HCT116 (cell line): Measurements from ENCODE around the gene TRMT10B. TPM values are rescaled to one million over a fixed set of nuclear protein-coding genes. Genes with fewer than 3 reads are reported as not detected.

Experiments
- ATAC-seq: fragments of 200-7000 bp; cut with Tn5 transposase; 2 replicates; pipeline ENCODE4 v1.9.1; 2020; ENCODE audit warnings: mild to moderate bottlenecking, moderate library complexity
- BruUV-seq: library from RNA; stranded (reverse); fragments of 400-500 nt; replicated peaks from 2 replicates; lab custom pipeline; 2021; lab: Mats Ljungman, UMichigan
- CTCF ChIA-PET: fragments of 300-600 bp; sonication (Branson Sonifier 250); formaldehyde crosslinking; loops from one replicate; lab custom pipeline; 2021; ENCODE audit warnings: antibody characterized with exemption; lab: Charles Lee
- POLR2A ChIA-PET: fragments of 300-600, 350-600 bp; sonication (Branson Sonifier 250); formaldehyde crosslinking; loops from one replicate; lab custom pipeline; 2021; ENCODE audit warnings: antibody characterized with exemption; lab: Charles Lee
- RAD21 ChIA-PET, 2 experiments: fragments of 300-600 bp; sonication (Branson Sonifier 250); formaldehyde crosslinking; loops; one replicate each; lab custom pipeline; 2023; ENCODE audit warnings: low total read pairs in 2 of 2; ENCODE audit not compliant: uncharacterized antibody in 2 of 2, unreplicated experiment in 2 of 2, low non-redundant PET in 1 of 2; lab: Charles Lee
- DNase-seq: peaks from one replicate; pipeline ENCODE4 v3.0.0-alpha.2; 2010; ENCODE audit warnings: low read depth, low spot score
- H2AFZ ChIP-seq: fragments of 200-600 bp; shearing (Covaris generic), sonication (generic); 2 replicates; pipeline ENCODE4 v1.6.1; 2017; ENCODE audit warnings: low read depth, mixed run types, mixed read lengths, antibody characterized with exemption, low read length; ENCODE audit not compliant: poor library complexity, severe bottlenecking
- H3K27ac ChIP-seq: 2 replicates; pipeline ENCODE4 v1.5.1; 2012; ENCODE audit warnings: low read depth, low read length
- H3K27me3 ChIP-seq: fragments of 200-600 bp; sonication (generic); 2 replicates; pipeline ENCODE4 v1.6.1; 2016; ENCODE audit warnings: mixed run types, low read length, mixed read lengths; ENCODE audit not compliant: insufficient read depth
- H3K36me3 ChIP-seq, 2 experiments: fragments of 200-500 bp in 1 of 2; fragments of 200-600 bp in 1 of 2; sonication (Bioruptor generic) in 1 of 2; sonication (generic) in 1 of 2; 2 replicates each; pipeline versions ENCODE4 v1.5.1 to v1.6.1; 2014 to 2016; ENCODE audit warnings: low read length in 2 of 2, inconsistent platforms in 1 of 2, mixed read lengths in 1 of 2, mixed run types in 1 of 2; ENCODE audit not compliant: insufficient read depth in 2 of 2, control insufficient read depth in 1 of 2
- H3K4me1 ChIP-seq, 2 experiments: fragments of 200-600 bp in 1 of 2; sonication (generic) in 1 of 2; 2 replicates each; pipeline versions ENCODE4 v1.5.1 to v1.6.1; 2012 to 2017; ENCODE audit warnings: low read length in 2 of 2, inconsistent platforms in 1 of 2, mild to moderate bottlenecking in 1 of 2, mixed read lengths in 1 of 2, mixed run types in 1 of 2, moderate library complexity in 1 of 2; ENCODE audit not compliant: insufficient read depth in 2 of 2, control insufficient read depth in 1 of 2
- H3K4me2 ChIP-seq: fragments of 200-600 bp; sonication (generic); 2 replicates; pipeline ENCODE4 v1.6.1; 2017; ENCODE audit warnings: mixed run types, low read length, mixed read lengths
- H3K4me3 ChIP-seq, 2 experiments: fragments of 200-600 bp in 1 of 2; sonication (generic) in 1 of 2; replicated peaks in 1 of 2; 2 replicates each; pipeline ENCODE4 v1.5.1; 2011 to 2016; ENCODE audit warnings: low read length in 2 of 2, control low read depth in 1 of 2, low read depth in 1 of 2, mild to moderate bottlenecking in 1 of 2, mixed read lengths in 1 of 2, mixed run types in 1 of 2
- H3K79me2 ChIP-seq: fragments of 200-600 bp; sonication (generic); 2 replicates; pipeline ENCODE4 v1.6.1; 2017; ENCODE audit warnings: mild to moderate bottlenecking, mixed run types, low read length, moderate library complexity, mixed read lengths; ENCODE audit not compliant: insufficient read depth
- H3K9ac ChIP-seq: fragments of 200-600 bp; sonication (generic); 2 replicates; pipeline ENCODE4 v1.6.1; 2016; ENCODE audit warnings: low read length, mixed read lengths
- H3K9me2 ChIP-seq: fragments of 200-600 bp; sonication (generic), shearing (Covaris generic); 2 replicates; pipeline ENCODE4 v1.6.1; 2017; ENCODE audit warnings: mixed run types, mild to moderate bottlenecking, moderate library complexity; ENCODE audit not compliant: insufficient read depth
- H3K9me3 ChIP-seq, 2 experiments: fragments of 200-500 bp in 1 of 2; fragments of 200-600 bp in 1 of 2; sonication (Bioruptor generic) in 1 of 2; sonication (generic) in 1 of 2; 2 replicates each; pipeline ENCODE4 v1.6.1; 2014 to 2017; ENCODE audit warnings: low read length in 2 of 2, mixed read lengths in 2 of 2, inconsistent platforms in 1 of 2, low read depth in 1 of 2, mild to moderate bottlenecking in 1 of 2, mixed run types in 1 of 2, moderate library complexity in 1 of 2; ENCODE audit not compliant: control insufficient read depth in 1 of 2, insufficient read depth in 1 of 2
- H4K20me1 ChIP-seq: fragments of 200-600 bp; sonication (generic), shearing (Covaris generic); 2 replicates; pipeline ENCODE4 v1.6.1; 2017; ENCODE audit warnings: mixed run types, mild to moderate bottlenecking, moderate library complexity; ENCODE audit not compliant: insufficient read depth
- CBX3 ChIP-seq: IDR thresholded peaks from 2 replicates; pipeline ENCODE4 v1.6.1; 2012; ENCODE audit warnings: low read depth
- EGR1 ChIP-seq: IDR thresholded peaks from 2 replicates; pipeline ENCODE4 v1.6.1; 2012; ENCODE audit warnings: low read depth
- ELF1 ChIP-seq: IDR thresholded peaks from 2 replicates; pipeline ENCODE4 v1.6.1; 2012; ENCODE audit warnings: low read depth, borderline replicate concordance
- EZH2 ChIP-seq: fragments of 200-600 bp; sonication (generic); IDR thresholded peaks from 2 replicates; pipeline ENCODE4 v1.6.1; 2017; ENCODE audit warnings: antibody characterized with exemption, mixed run types
- FOSL1 ChIP-seq: IDR thresholded peaks from 2 replicates; pipeline ENCODE4 v1.6.1; 2012; ENCODE audit warnings: low read depth
- JUND ChIP-seq: IDR thresholded peaks from 2 replicates; pipeline ENCODE4 v1.6.1; 2012
- MAX ChIP-seq: IDR thresholded peaks from 2 replicates; pipeline ENCODE4 v1.6.1; 2012
- SP1 ChIP-seq: IDR thresholded peaks from 2 replicates; pipeline ENCODE4 v1.6.1; 2012; ENCODE audit warnings: low read depth
- TCF7L2 ChIP-seq: IDR thresholded peaks from 2 replicates; pipeline ENCODE4 v1.7.0; 2011; ENCODE audit warnings: borderline replicate concordance, inconsistent platforms; ENCODE audit not compliant: insufficient read depth, insufficient read length; ENCODE audit errors: extremely low read depth
- ZBTB33 ChIP-seq: IDR thresholded peaks from 2 replicates; pipeline ENCODE4 v1.6.1; 2011; ENCODE audit warnings: mild to moderate bottlenecking, low read length, moderate library complexity; ENCODE audit not compliant: insufficient replicate concordance; ENCODE audit errors: extremely low read depth
- intact Hi-C: fragments of 100-400 bp; cut with micrococcal nuclease; formaldehyde crosslinking; loops from 2 replicates; pipeline ENCODE4 v1.10.0; 2022
- total RNA-seq: library from RNA; stranded (reverse); gene quantifications from one replicate; pipeline ENCODE4 v1.2.1, GENCODE V29; 2021; ENCODE audit not compliant: unreplicated experiment
- TF ChIP-seq, protein P1 (sequence below): IDR thresholded peaks from 2 replicates; pipeline ENCODE4 v1.6.1; 2012
- TF ChIP-seq, protein P2 (sequence below), 3 experiments: fragments of 200-600 bp in 1 of 3; sonication (generic) in 1 of 3; IDR thresholded peaks in 2 of 3; conservative IDR thresholded peaks in 1 of 3; 2 replicates each; pipeline ENCODE4 v1.5.1; 2012 to 2017; ENCODE audit warnings: low read depth in 2 of 3, low read length in 2 of 3, antibody characterized with exemption in 1 of 3, borderline replicate concordance in 1 of 3, control low read depth in 1 of 3, mild to moderate bottlenecking in 1 of 3, mixed read lengths in 1 of 3, mixed run types in 1 of 3, moderate library complexity in 1 of 3; ENCODE audit not compliant: insufficient read depth in 1 of 3

TRMT10B gene
- total RNA-seq, 1 experiment from 2014 or later, result 5.5 TPM

DNA sequence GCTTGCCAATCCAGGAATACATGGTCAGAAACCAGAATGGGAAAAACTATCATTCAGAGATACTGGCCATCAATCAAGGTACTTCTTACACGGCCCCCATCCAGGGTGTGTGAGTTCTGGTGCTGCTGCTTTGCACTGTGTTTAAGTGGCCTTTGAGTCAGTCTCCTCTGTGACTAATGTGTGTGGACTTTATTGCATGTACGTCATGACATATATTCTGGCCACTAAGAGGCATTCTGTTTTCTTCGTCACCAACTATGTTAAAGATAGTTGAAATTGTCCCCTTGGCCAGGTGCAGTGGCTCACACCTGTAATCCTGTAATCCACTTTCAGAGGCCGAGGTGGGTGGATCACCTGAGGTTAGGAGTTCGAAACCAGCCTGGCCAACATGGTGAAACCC, 22.7 kb downstream of the TRMT10B start:
- H3K36me3 ChIP-seq, result peaks cover 35 to 45% of the 10 kb centered on the region in 2 experiments
- RAD21 ChIA-PET, result no interaction called here
- intact Hi-C loops, result no loop called here
- no peak overlapping the region for H3K9ac ChIP-seq
- no peaks in the 10 kb centered on the region for H3K9me2 ChIP-seq
- H3K4me3 ChIP-seq, result no peak overlapping the region
- H3K79me2 ChIP-seq, result peaks cover 27% of the 10 kb centered on the region
- H3K27ac ChIP-seq, result no peak overlapping the region
- no peaks in the 10 kb centered on the region for H3K9me3 ChIP-seq
- ATAC-seq (no peak), DNase-seq (no peak)
- no peaks in the 10 kb centered on the region for H3K4me1 ChIP-seq
- no peak overlapping the region for H2AFZ ChIP-seq
- H3K4me2 ChIP-seq, result no peak overlapping the region
- CTCF ChIA-PET, result no interaction called here
- BruUV-seq, result no TSS peak
- POLR2A ChIA-PET, result interaction anchor here (0.7 kb wide), 1 partner anchor 582 kb away, joined by 6 read pairs; no protein-coding TSS in a partner anchor
- TF ChIP-seq CBX3 (no peak), EZH2 (no peak), EGR1 (no peak), FOSL1 (no peak), ELF1 (no peak), SP1 (no peak), JUND (no peak)
- TF ChIP-seq, protein P1, sequence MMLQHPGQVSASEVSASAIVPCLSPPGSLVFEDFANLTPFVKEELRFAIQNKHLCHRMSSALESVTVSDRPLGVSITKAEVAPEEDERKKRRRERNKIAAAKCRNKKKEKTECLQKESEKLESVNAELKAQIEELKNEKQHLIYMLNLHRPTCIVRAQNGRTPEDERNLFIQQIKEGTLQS, result no peak
- TF ChIP-seq, protein P2, sequence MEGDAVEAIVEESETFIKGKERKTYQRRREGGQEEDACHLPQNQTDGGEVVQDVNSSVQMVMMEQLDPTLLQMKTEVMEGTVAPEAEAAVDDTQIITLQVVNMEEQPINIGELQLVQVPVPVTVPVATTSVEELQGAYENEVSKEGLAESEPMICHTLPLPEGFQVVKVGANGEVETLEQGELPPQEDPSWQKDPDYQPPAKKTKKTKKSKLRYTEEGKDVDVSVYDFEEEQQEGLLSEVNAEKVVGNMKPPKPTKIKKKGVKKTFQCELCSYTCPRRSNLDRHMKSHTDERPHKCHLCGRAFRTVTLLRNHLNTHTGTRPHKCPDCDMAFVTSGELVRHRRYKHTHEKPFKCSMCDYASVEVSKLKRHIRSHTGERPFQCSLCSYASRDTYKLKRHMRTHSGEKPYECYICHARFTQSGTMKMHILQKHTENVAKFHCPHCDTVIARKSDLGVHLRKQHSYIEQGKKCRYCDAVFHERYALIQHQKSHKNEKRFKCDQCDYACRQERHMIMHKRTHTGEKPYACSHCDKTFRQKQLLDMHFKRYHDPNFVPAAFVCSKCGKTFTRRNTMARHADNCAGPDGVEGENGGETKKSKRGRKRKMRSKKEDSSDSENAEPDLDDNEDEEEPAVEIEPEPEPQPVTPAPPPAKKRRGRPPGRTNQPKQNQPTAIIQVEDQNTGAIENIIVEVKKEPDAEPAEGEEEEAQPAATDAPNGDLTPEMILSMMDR (IDR thresholded peaks at IDR 0.05 in 2 of 3, conservative IDR thresholded peaks at IDR 0.05 in 1 of 3; ENCODE audit: borderline replicate concordance in 1 of 3, insufficient read depth in 1 of 3, low read depth in 2 of 3, low read length in 2 of 3), result no peak
- H4K20me1 ChIP-seq, result peaks cover 5% of the 10 kb centered on the region; the same call in 1 of the 2 replicates
- H3K27me3 ChIP-seq, result no peaks in the 10 kb centered on the region

DNA sequence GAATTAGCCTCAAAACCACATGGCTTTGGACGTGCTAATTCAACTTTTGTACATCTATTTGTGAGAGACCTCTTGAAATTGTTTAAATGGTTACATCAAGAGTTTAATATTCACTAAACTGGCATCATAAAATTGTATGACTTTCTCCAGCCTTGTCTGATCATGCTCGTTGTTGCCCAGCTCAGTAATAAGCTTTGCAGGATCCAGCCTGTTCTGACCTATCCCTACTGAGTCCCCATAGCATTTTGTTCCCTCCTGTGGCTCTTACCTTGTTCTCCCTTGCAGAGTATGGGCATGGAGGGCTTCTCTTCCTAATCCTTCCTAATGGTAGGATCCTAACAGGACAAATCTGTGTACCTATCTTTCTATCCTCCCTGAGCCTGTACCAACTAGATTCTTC, 24.9 kb downstream of the TRMT10B start:
- no peak for ATAC-seq
- BruUV-seq, result no TSS peak
- no peak for DNase-seq
- ChIA-PET RAD21 (no interaction called here), CTCF (no interaction called here), POLR2A (no interaction called here)
- peaks cover 0 to under 1% of the 10 kb centered on the region in 2 experiments; a peak in 3 of 4 replicates for H3K4me1 ChIP-seq
- peaks cover 49% of the 10 kb centered on the region for H3K79me2 ChIP-seq
- H3K9me2 ChIP-seq, result no peaks in the 10 kb centered on the region
- H3K4me3 ChIP-seq, result no peak overlapping the region
- no peak overlapping the region for H3K9ac ChIP-seq
- no peak overlapping the region for H2AFZ ChIP-seq
- intact Hi-C loops, result no loop called here
- H3K9me3 ChIP-seq, result no peaks in the 10 kb centered on the region
- H3K27ac ChIP-seq, result no peak overlapping the region
- H3K27me3 ChIP-seq, result no peaks in the 10 kb centered on the region
- peaks cover 14% of the 10 kb centered on the region for H4K20me1 ChIP-seq
- H3K4me2 ChIP-seq, result no peak overlapping the region
- H3K36me3 ChIP-seq, result peaks cover 54 to 55% of the 10 kb centered on the region in 2 experiments
- TF ChIP-seq SP1 (no peak), MAX (no peak), TCF7L2 (no peak), ZBTB33 (no peak), EZH2 (no peak), EGR1 (no peak), FOSL1 (no peak)
- TF ChIP-seq, protein P1, result no peak
